Ectodermal cell (in vitro differentiated cells): Measurements from ENCODE around the gene GAGE2A.
"Not testable (repeated sequence)": the region's sequence is repeated elsewhere in the genome, so short reads cannot be mapped to it uniquely, and the experiment has no call there.

Experiments
- H3K27ac ChIP-seq: 2 replicates; pipeline ENCODE4 v1.7.0; 2013; ENCODE audit warnings: mild to moderate bottlenecking, low read depth, low read length; ENCODE audit not compliant: insufficient read depth, poor library complexity, severe bottlenecking
- H3K27me3 ChIP-seq: 2 replicates; pipeline ENCODE4 v1.7.0; 2013; ENCODE audit warnings: mild to moderate bottlenecking, low read length; ENCODE audit not compliant: insufficient read depth, control insufficient read depth, poor library complexity, severe bottlenecking
- H3K36me3 ChIP-seq: one replicate; pipeline ENCODE4 v1.7.0; 2013; ENCODE audit warnings: low read length; ENCODE audit not compliant: control insufficient read depth, insufficient read depth
- H3K4me1 ChIP-seq: one replicate; pipeline ENCODE4 v1.7.0; 2013; ENCODE audit warnings: low read length; ENCODE audit not compliant: control insufficient read depth, insufficient read depth
- H3K4me3 ChIP-seq: 2 replicates; pipeline ENCODE4 v1.7.0; 2013; ENCODE audit warnings: low read depth, low read length, control low read depth; ENCODE audit not compliant: insufficient read depth
- H3K9me3 ChIP-seq: 2 replicates; pipeline ENCODE4 v1.7.0; 2013; ENCODE audit warnings: mild to moderate bottlenecking, low read length, moderate library complexity; ENCODE audit not compliant: control insufficient read depth
- WGBS, 2 experiments: methylation state at CpG; one replicate each; pipeline ENCODE4 v1.1.7; 2013; ENCODE audit warnings: missing lambda C conversion rate in 2 of 2; 5-methylcytosine and 5-hydroxymethylcytosine counted together

The GAGE2A gene

GRCh38 chrX:49598720-49599119 is 9.4 kb downstream of the GAGE2A start, which contains the start of gene GAGE1:
GAGE1 (plus strand) TSS chrX:49599020; CDS start chrX:49600175, 1,155 bp downstream.
- not testable (repeated sequence) for H3K9me3 ChIP-seq, H3K27ac ChIP-seq, H3K36me3 ChIP-seq, H3K27me3 ChIP-seq, H3K4me1 ChIP-seq, H3K4me3 ChIP-seq
- no CpG with 5 or more reads among the region's 16 CpGs for WGBS, 2 experiments

GRCh38 chrX:49610718-49611310 is 21.5 kb downstream of the GAGE2A start:
- H3K4me3 ChIP-seq = no peak overlapping the region
- no peak overlapping the region for H3K27ac ChIP-seq
- H3K4me1 ChIP-seq = no peaks in the 10 kb centered on the region
- H3K36me3 ChIP-seq = no peaks in the 10 kb centered on the region
- no peaks in the 10 kb centered on the region for H3K9me3 ChIP-seq
- WGBS, 2 experiments = 91 to 93% methylated on average over 7 of the region's 7 CpGs
- H3K27me3 ChIP-seq = no peaks in the 10 kb centered on the region

- WGBS, 2 experiments = 80 to 100% methylated on average over 1 to 2 of the region's 2 CpGs
- Histone ChIP-seq H3K36me3 (no peaks in the 10 kb centered on the region), H3K9me3 (no peaks in the 10 kb centered on the region), H3K27ac (no peak overlapping the region), H3K27me3 (no peaks in the 10 kb centered on the region), H3K4me3 (no peak overlapping the region), H3K4me1 (no peaks in the 10 kb centered on the region)
Measured at GRCh38 chrX:49618574-49618973, 29.3 kb downstream of the GAGE2A start.

DNA sequence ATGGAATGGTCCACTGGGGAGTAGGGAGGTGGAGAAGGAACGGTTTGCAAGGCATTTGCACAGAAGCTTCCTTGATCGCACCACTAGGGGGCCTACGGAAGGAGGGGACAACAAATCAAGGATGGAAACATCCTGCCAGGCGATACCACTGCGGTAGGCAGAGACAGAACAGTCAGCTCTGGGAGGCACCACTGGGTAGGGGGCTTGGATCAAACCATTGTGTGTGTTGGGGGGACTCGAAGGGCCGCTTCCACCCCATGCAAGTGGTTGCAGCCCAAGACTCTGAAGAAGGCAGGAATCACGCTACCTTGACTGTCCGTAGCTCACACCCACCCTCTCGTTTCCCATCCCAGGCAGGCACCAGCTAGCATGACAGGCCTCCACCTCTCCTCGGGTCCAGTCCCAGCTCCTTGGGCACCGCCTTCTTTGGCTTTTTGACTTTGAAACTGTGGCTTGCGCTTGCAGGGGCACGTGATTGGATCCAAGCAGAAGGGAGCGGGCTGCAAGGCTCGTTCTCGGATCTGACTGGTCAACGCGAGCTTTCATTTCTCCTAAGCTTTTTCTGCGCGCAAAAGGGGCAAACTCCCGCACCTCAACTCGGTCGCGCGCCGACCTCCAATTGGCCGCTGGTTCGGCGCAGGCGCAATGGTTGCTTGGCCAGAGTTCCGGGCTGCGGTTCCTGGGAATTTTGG is 37.9 kb downstream of the GAGE2A start:
- H3K4me3 ChIP-seq = no peak overlapping the region
- H3K27ac ChIP-seq = no peak overlapping the region
- H3K36me3 ChIP-seq = no peaks in the 10 kb centered on the region
- H3K4me1 ChIP-seq = no peaks in the 10 kb centered on the region
- no peaks in the 10 kb centered on the region for H3K27me3 ChIP-seq
- no peaks in the 10 kb centered on the region for H3K9me3 ChIP-seq
- WGBS, 2 experiments = 81 to 89% methylated on average over 33 of the region's 33 CpGs

DNA sequence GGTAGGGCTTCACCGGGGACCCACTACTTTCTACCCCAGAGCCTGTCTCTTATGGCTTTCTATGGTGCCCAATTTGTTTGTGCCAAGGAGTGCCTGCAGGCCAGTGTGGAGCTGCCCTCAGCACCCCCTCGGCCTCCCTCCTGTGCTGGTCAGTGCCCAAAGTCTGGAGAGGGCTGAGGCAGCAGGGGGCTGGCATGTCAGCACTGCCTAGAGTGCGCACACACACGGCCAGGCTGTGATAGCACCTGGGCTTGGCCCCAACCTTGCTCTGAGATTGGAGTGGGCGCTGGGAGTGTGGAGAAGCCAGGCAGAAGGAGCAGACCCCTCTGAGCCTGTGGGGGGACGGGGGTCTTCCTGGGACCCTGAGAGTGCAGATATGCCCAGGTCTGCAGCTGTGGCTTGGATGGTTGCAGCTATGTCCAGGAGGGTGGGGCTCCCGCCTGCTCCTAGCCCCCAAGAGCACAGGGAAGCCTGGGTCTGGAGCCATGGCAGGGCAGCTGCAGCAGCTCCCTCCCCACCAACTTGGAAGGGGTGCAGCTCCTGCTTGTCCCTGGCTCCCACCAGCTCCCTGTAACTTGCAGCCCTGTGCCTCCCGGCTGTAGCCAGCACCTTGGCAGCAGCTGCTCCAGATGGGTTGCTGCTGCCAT is 55.8 kb downstream of the GAGE2A start:
- 93% methylated on average over 8 of the region's 8 CpGs for WGBS, 2 experiments
- H3K36me3 ChIP-seq = no peaks in the 10 kb centered on the region

More for the DNA sequence above, 55.8 kb downstream of the GAGE2A start:
- H3K4me1 ChIP-seq = no peaks in the 10 kb centered on the region
- H3K9me3 ChIP-seq = no peaks in the 10 kb centered on the region
- H3K27ac ChIP-seq = no peak overlapping the region
- no peak overlapping the region for H3K4me3 ChIP-seq
- H3K27me3 ChIP-seq = no peaks in the 10 kb centered on the region
